ENCODE results near the gene SPRYD4.
"Not testable (repeated sequence)": the region's sequence is repeated elsewhere in the genome, so short reads cannot be mapped to it uniquely, and the experiment has no call there.

SPRYD4 gene

DNA sequence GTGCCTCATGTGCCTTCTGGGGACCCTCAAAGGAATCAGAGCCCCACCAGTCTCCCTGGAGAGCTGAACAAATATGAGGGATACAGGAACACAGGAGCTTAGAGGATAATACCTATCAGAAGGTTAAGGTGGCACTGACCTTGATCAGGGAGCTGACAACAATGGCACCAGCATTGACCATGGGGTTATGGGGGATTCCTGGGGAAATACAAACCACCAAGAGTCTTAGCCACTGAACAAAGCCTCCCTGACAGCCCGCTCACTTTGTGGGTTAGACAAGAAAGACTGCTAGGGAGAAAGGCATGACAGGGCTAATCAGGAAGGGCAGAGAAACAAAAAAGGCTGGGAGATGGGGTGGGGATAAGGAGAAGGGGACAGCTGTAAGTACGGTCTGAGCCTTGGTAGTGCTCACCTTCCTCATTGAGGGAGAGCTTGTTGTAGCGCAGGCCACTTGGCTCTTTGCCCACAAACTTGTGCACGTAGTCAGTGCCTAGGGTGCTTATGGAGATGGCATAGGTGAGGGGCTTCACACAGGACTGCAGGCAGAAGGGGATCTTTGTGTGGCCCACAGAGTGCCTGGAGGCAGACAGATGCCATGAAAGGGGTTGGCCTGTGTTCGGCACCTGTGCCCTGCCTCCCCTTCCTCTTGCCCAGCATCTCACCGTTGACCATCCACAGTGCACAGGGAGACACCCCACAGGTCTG, 9.3 kb downstream of the SPRYD4 start:
- no peak for DNase-seq

DNA sequence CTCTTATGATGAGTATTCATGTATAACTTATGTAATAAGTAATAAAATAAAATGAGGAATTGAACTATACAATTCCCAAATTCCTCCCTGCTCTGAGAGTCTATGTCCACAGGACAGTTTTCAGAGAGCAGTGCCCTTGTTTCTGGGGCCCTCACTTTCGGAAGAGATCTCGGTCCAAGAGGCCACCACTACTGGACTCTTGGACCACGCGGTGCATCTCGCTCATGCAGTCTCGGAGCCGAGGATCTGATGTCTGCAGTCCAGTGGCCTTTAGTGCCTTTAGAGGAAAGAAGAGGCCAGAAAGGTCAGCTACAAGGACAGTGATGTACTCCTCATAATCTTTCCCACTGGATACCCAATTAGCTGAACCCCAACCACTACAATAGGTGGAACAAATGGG, 11.2 kb downstream of the SPRYD4 start:
- no peak for DNase-seq

- no peak for DNase-seq
These were observed 16.2 kb downstream of the SPRYD4 start for GRCh38 chr12:56484566-56484965.

GRCh38 chr12:56486694-56487093, 18.3 kb downstream of the SPRYD4 start:
- DNase-seq, result no peak

DNA sequence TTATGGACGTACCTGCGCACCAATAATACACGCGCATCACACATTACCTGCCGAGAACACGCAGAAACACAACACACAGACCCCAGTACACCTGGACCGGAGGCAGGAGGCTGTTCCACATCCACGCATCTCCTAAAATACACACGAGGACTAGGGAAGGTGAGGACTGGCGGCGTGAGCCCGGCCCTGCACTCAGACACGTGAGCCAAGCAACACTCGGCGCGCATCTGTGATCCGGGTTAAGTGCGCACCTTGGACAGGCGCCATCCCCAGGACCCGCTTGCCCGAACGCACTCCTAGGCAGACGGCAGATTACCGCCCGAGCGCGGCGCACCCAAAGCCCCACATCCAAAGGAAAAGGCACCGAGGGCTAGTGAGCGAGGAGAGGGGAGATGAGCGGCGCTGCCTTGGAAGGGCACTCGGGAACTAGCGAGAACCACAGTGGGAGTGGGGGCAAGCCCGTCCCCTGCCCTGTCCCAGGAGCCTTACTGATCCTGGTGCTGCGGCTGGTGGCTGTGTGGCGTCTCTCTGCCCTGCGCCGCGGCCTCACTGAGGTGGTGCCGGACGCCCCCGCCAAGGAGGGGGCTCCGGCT, 19.2 kb downstream of the SPRYD4 start:
- DNase-seq, result peak; percentile 46

DNA sequence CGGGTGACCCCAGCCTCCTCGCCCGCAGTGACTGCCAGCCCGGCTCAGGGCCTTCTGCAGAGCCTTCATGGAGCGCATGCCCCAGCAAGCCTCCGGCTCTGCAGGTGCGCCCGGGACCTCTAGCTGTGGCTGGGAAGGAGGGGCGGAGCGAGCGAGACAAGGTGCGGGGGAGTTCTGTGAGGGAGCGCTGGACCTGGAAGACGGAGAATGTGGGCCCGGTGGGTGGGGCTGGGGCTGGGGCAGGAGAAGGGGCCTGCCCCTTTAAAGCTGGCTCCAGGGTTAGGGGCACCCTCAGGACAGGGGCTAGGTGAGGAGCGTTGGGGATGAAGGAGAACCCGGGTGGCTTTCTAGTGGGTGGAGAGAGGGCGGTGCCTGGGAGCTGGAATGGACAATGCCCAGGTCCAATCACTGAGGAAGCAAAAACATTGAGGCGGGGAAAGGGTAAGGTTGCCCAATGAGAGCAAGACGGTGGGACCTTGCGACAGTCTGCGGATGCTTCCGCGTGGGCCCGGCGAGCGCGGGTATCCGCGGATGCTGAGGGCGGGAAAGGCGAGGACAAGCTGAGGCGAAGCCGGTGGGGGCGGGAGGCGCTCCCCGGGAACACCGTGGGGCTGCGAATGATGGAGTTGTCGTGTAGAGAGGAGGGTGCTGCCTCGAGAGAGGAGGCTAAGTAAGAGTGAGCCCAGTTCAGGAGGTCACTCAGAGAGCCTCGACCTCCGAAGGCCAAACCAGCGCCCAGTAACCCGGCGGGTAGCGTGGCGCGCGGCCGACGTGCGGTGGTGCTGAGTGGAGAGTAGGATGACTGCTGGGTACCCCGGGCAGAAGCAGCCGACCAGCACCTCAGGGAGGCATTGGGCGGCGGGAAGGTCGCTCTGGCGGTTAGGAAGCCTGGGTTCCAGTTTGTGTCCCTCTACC, 19.9 kb downstream of the SPRYD4 start, which contains the start of gene GLS2:
Gene GLS2, minus strand, starts transcription at position 121 of the 915 bp plus-strand sequence. Its CDS starts 43 bp downstream, at position 78.
- DNase-seq, result peak; percentile 85

DNA sequence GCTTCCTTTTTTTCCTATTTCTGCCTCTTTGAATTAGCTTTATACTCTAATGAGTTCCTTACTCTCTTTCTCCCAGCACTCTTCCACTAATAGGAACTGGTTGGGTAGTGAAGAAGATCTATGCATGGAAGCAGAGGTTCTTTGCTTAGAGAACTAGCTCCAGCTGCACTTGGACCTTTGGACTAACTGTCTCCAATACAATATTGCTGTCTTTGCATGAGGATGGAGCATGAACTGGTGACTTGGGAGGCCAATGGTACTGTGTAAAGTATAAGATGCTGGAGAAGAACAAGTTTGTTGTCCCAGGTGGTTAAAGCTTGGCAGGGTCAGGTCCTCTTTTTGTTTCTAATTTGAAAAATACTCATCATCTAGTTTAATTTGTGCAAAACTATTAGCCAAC, 22.0 kb downstream of the SPRYD4 start:
- no peak for DNase-seq

- DNase-seq, result not testable (repeated sequence)
These were observed 25.2 kb downstream of the SPRYD4 start for GRCh38 chr12:56493409-56494105.

DNA sequence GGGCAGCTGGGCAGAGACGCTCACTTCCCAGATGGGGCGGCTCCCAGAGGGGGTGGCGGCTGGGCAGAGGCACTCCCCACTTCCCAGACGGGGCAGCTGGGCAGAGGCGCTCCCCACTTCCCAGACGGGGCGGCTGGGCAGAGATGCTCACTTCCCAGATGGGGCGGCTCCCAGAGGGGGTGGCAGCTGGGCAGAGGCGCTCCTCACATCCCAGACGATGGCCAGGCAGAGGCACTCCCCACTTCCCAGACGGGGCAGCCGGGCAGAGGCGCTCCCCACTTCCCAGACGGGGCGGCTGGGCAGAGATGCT, 25.7 kb downstream of the SPRYD4 start:
- DNase-seq, result not testable (repeated sequence)

GRCh38 chr12:56494481-56494880, 26.1 kb downstream of the SPRYD4 start:
- not testable (repeated sequence) for DNase-seq

GRCh38 chr12:56496704-56497103, 28.3 kb downstream of the SPRYD4 start:
- peak; percentile 49 for DNase-seq

DNA sequence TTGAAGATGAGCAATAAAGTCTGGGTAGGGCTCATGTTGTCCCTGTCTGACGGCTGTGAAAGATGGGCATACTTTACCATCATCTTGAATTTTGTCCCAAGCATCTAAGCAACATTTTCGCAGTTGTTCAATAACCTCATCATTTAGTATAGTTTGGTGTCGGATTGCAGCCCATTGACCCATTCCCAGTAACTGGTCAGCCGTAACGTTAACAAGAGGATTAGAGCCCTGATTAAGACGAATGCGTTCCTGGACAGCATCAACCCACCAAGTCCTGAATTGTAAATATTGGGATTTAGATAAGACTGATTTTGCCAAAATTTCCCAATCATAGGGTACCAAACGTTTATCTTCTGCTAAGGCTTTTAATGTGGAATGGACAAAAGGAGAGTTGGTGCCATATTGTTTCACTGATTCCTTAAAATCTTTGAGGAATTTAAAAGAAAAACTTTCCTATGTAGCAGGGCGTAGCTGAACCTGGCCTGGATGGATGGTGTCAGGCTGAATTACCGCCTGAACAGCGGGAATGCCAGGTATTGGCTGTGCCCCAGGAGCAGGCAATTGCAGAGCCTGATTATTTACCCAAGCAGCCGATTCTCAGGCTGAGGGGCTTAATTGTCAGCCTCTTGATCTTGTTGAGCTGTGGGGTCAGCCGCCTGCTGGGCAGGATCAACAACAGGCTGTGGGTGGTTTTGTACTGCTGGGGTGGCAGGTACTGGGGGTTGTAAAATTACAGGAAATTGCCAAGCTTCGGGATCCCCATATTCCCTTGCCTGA, 29.9 kb downstream of the SPRYD4 start:
- DNase-seq, result not testable (repeated sequence)

DNA sequence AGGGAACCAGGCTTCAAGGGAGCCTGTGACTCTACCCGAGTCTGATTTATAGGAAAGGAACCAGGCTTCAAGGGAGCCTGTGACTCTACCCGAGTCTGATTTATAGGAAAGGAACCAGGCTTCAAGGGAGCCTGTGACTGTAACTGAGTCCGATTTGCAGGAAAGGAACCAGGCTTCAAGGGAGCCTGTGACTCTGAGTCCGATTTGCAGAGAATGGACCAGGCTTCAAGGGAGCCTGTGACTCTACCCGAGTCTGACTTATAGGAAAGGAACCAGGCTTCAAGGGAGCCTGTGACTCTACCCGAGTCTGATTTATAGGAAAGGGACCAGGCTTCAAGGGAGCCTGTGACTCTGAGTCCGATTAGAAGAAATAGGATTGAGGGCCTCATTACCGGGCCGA, 31.1 kb downstream of the SPRYD4 start:
- not testable (repeated sequence) for DNase-seq

DNA sequence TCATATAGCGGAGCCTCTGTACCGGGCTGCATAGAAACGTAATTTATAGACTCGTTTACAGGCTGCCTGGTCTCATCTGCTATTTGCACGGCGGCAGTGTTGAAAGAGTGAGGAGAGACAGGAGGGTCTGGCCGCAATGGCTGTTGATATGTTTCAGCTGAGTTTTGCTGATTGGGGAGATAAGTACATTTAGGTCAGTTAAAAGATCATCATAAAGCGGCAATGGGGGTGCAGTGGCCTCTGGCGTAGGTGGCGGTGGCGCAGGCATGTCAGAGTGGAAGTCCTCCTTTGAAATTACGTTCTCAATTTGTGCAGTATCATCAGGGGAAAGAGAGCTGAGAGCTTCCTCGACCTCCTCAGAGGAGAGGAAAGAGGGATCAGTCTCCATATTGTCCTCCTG, 31.5 kb downstream of the SPRYD4 start:
- DNase-seq, result not testable (repeated sequence)

GRCh38 chr12:56510786-56511185, 42.4 kb downstream of the SPRYD4 start:
- no peak for DNase-seq

DNA sequence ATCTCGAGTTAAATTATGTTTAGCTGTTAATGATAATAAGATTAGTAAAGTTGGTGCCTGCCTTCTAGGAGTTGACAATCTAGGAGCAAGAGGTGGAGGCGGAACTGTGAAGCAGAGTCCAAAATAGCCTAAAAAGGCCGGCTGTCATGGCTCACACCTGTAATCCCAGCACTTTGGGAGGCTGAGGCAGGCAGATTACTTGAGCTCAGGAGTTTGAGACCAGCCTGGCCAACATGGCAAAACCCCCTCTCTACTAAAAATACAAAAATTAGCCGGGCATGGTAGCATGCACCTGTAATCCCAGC, 45.6 kb downstream of the SPRYD4 start:
- DNase-seq, result not testable (repeated sequence)

- no peak for DNase-seq
These were observed 49.5 kb downstream of the SPRYD4 start for GRCh38 chr12:56517854-56518253.

GRCh38 chr12:56518570-56518969, 50.2 kb downstream of the SPRYD4 start:
- DNase-seq, result no peak

DNA sequence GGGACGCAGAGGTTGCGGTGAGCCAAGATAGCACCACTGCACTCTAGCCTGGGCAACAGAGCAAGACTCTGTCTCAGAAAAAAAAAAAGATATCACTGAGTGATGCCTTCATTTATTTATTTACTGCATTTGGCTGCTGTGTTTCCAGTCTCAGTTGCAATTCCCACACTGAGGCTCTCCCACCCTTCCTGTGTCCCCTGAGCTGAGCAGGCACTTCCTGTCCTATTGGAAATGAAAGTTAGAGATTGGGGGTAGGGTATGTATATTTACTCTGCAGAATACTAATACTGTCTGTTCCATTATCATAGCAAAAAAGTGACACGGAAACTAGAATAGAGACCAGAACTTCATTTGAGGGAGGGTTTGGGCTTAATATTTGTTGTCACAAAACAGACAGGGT, 51.7 kb downstream of the SPRYD4 start:
- DNase-seq, result no peak

DNA sequence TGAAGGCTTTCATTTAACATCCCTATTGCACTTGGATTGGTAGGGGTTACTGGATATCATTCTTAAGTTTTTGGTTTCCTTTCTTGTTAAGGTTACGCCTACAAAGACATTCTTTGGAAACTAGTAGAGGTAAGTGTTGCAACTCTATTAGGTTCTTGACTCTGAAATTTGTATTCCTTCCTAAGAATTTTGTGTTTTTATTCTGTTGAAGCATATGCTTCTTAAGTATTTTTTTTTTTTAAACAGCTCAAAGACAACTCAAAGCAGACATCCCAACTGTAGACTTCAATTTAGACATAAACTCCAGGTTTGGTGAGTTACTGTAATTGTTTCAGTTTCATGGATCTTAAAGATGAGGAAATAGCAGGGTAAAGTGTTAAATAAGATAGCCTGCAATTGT, 52.1 kb downstream of the SPRYD4 start:
- no peak for DNase-seq

DNA sequence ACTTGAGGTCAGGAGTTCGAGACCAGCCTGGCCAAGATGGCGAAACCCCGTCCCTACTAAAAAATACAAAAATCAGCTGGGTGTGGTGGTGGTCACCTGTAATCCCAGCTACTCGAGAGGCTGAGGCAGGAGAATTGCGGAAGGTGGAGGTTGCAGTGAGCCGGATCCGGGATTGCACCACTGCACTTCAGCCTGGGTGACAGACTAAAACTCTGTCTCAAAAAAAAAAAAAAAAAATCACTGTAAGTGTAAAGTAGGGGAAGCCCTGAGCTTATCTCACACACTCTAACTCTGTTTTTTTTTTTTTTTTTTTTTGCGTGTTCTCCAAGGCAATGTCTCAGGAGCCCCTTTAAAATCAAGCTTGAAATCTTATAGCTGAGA, 52.8 kb downstream of the SPRYD4 start:
- no peak for DNase-seq

GRCh38 chr12:56521590-56522371, 53.4 kb downstream of the SPRYD4 start, which contains the start of gene RBMS2:
TSS of gene RBMS2 (plus strand) at chr12:56521820. CDS start at chr12:56522024, 204 bp downstream.
- DNase-seq, result peak; percentile 45
